Measurements from ENCODE around the gene SMARCD3.

GRCh38 chr7:151279868-151280267 lies 31.4 kb upstream of the SMARCD3 start:
- TF ChIP-seq POLR2A (IDR thresholded peaks at IDR 0.05) (no peak), CTCF (IDR thresholded peaks at IDR 0.05) (no peak)

Measured in lower leg skin (tissue), 3 donors.